GM21717 (cell line): ENCODE results near the gene ZNF816.
"Not testable (repeated sequence)": the region's sequence is repeated elsewhere in the genome, so short reads cannot be mapped to it uniquely, and the experiment has no call there.

ENCODE experiments used
- ATAC-seq: cut with Tn5 transposase; IDR thresholded peaks from one replicate; pipeline ENCODE4 v1.9.1; 2021; ENCODE audit warnings: mild to moderate bottlenecking, moderate library complexity; ENCODE audit not compliant: unreplicated experiment

ZNF816 gene

GRCh38 chr19:52961981-52962380, 700 bp downstream of the ZNF816 start:
- ATAC-seq, result peak; percentile 17

- ATAC-seq, result no peak
Measured at GRCh38 chr19:52959613-52960295, 2.9 kb downstream of the ZNF816 start.

GRCh38 chr19:52957591-52957990, 5.1 kb downstream of the ZNF816 start:
- no peak for ATAC-seq

GRCh38 chr19:52956917-52957316, 5.8 kb downstream of the ZNF816 start:
- no peak for ATAC-seq

GRCh38 chr19:52949422-52949821, 13.3 kb downstream of the ZNF816 start:
- ATAC-seq, result no peak

GRCh38 chr19:52948025-52948770, 14.5 kb downstream of the ZNF816 start:
- ATAC-seq, result no peak

- ATAC-seq, result no peak
Measured at GRCh38 chr19:52946322-52947310, 16.1 kb downstream of the ZNF816 start.

GRCh38 chr19:52945652-52946321, 16.9 kb downstream of the ZNF816 start:
- ATAC-seq, result no peak

- ATAC-seq, result not testable (repeated sequence)
Measured at GRCh38 chr19:52944703-52945493, 17.8 kb downstream of the ZNF816 start.

GRCh38 chr19:52943884-52944643, 18.6 kb downstream of the ZNF816 start:
- no peak for ATAC-seq

- ATAC-seq, result no peak
Measured at GRCh38 chr19:52943134-52943883, 19.4 kb downstream of the ZNF816 start.

- peak; percentile 91 for ATAC-seq
Measured at GRCh38 chr19:52942386-52943133, 20.1 kb downstream of the ZNF816 start.

- no peak for ATAC-seq
Measured at GRCh38 chr19:52941941-52942385, 20.7 kb downstream of the ZNF816 start.

GRCh38 chr19:52941523-52941922, 21.2 kb downstream of the ZNF816 start:
- ATAC-seq, result not testable (repeated sequence)

GRCh38 chr19:52940905-52941304, 21.8 kb downstream of the ZNF816 start:
- ATAC-seq, result not testable (repeated sequence)

GRCh38 chr19:52938761-52939160, 23.9 kb downstream of the ZNF816 start:
- ATAC-seq, result no peak

GRCh38 chr19:52936954-52937325, 25.7 kb downstream of the ZNF816 start:
- no peak for ATAC-seq
